ENCODE results near the gene CEACAM20. TPM values are rescaled to one million over a fixed set of nuclear protein-coding genes. Genes with fewer than 3 reads are reported as not detected.
"Not testable (repeated sequence)": the region's sequence is repeated elsewhere in the genome, so short reads cannot be mapped to it uniquely, and the experiment has no call there.

CEACAM20 gene
- total RNA-seq, 4 donors from 2014 or later: 0.48 to 0.68 TPM; not detected in 2

DNA sequence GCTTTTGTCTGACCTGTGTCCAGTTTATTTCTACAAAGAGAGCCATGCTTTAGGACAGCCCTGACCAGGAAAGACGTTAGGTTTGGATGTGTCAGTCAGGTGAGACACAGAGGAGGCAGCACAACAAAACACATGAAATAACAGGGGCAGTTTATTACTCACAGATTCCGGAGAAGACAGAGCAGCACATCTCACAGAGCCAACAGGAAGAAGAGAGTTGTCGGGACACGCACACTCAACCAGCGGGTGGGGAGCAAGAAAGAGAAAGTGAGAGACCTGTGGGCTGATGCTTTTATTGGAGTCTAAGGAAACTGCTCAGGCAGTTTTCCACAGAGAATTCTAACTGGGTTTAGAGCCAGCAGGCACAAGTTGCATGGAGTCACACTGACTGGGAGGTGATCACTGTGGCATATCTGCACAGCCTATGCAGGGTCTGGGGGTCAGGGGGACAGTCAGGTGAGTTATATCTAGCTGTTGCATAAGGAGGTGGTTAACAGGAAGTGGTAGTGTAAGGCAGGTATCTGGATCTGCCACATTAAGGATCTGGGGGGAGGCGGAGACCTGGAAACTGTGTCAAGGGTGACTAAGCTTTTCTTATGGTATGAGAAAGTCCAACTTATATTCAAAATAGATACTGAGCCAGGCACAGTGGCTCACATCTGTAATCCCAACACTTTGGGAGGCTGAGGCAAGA is 24.1 kb upstream of the CEACAM20 start:
- H3K4me3 ChIP-seq: no peak overlapping the region
- TF ChIP-seq, protein P1, sequence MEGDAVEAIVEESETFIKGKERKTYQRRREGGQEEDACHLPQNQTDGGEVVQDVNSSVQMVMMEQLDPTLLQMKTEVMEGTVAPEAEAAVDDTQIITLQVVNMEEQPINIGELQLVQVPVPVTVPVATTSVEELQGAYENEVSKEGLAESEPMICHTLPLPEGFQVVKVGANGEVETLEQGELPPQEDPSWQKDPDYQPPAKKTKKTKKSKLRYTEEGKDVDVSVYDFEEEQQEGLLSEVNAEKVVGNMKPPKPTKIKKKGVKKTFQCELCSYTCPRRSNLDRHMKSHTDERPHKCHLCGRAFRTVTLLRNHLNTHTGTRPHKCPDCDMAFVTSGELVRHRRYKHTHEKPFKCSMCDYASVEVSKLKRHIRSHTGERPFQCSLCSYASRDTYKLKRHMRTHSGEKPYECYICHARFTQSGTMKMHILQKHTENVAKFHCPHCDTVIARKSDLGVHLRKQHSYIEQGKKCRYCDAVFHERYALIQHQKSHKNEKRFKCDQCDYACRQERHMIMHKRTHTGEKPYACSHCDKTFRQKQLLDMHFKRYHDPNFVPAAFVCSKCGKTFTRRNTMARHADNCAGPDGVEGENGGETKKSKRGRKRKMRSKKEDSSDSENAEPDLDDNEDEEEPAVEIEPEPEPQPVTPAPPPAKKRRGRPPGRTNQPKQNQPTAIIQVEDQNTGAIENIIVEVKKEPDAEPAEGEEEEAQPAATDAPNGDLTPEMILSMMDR (IDR thresholded peaks at IDR 0.05): no peak
- TF ChIP-seq POLR2A (IDR thresholded peaks at IDR 0.05) (no peak), POLR2AphosphoS5 (IDR thresholded peaks at IDR 0.05) (no peak), EP300 (IDR thresholded peaks at IDR 0.05; ENCODE audit: low read depth) (no peak)
- intact Hi-C loops (cut with DNase I; ENCODE audit: low total_unique reads): no loop called here
- in situ Hi-C loops (cut with MboI; ENCODE audit: low pct_ligation_motif_present in 1 of 4, low pct_unique_long_range_greater_than_20kb in 1 of 4, low sequenced_read_pairs in 3 of 4): no loop called here
- H3K27me3 ChIP-seq: peaks cover 5% of the 10 kb centered on the region
- no peak overlapping the region for H3K27ac ChIP-seq
- peaks cover 0 to 5% (median 0%) of the 10 kb centered on the region in 4 donors for H3K4me1 ChIP-seq
- 40 to 46% methylated on average over 1 to 6 of the region's 6 CpGs for WGBS, 2 donors (ENCODE audit: low coverage in 1 of 2)
- H3K9me3 ChIP-seq: no peaks in the 10 kb centered on the region
- H3K36me3 ChIP-seq: no peaks in the 10 kb centered on the region
- DNase-seq: no peak

DNA sequence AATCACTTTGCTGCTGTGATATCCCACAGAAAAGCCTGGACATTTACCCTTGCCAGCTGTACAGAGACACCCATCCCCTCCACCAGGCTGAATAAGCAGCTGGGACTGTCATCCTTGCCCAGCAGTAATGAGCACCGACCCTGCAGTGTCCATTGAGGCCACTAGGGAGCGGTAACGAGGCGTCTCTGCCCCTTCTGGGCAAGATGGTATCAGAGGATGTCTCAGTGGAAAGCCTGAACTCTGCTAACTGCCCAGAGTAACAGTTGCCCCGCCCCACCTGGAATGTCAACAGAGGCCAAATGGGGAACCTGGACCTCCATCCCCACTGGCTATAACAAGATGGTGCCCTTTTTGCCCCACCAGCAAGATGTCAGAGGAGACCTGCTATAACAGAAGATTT is 22.8 kb upstream of the CEACAM20 start:
- intact Hi-C loops (cut with DNase I; ENCODE audit: low total_unique reads) (no loop called here), in situ Hi-C loops (cut with MboI; ENCODE audit: low pct_ligation_motif_present in 1 of 4, low pct_unique_long_range_greater_than_20kb in 1 of 4, low sequenced_read_pairs in 3 of 4) (no loop called here)
- WGBS, 2 donors (ENCODE audit: low coverage in 1 of 2): 0% methylated on average over 3 of the region's 5 CpGs; no CpG with 5 or more reads in 1 of the 2 donors
- TF ChIP-seq, protein P1 (IDR thresholded peaks at IDR 0.05): peak in 2 of 5 experiments; percentile 22 to 30
- no peak for TF ChIP-seq EP300 (IDR thresholded peaks at IDR 0.05; ENCODE audit: low read depth)
- Histone ChIP-seq H3K36me3 (no peaks in the 10 kb centered on the region), H3K4me1 (peaks cover 0 to 5% (median 0%) of the 10 kb centered on the region in 4 donors), H3K4me3 (no peak overlapping the region), H3K27ac (no peak overlapping the region), H3K9me3 (no peaks in the 10 kb centered on the region), H3K27me3 (no peaks in the 10 kb centered on the region)
- peak; percentile 26 for DNase-seq

DNA sequence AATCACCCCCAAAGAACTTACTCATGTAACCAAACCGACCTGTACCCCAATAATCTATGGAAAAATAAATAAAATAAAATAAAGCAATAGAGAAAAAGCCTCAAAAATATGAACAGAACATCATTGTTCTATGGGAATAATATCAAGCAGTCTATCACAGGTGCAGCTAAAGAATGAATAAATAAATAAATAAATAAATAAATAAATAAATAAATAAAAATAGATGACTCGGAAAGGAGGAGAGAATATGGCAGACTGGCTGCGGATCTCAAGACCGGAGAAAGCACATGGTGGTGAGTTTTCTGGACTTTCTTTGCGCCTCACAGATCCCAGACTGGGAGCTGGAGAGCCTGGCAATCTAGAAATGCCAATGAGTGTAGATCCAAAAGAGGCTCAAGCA is 22.4 kb upstream of the CEACAM20 start:
- Histone ChIP-seq H3K27me3 (no peaks in the 10 kb centered on the region), H3K9me3 (no peaks in the 10 kb centered on the region), H3K4me3 (no peak overlapping the region), H3K27ac (no peak overlapping the region), H3K4me1 (peaks cover 0 to 5% (median 0%) of the 10 kb centered on the region in 4 donors), H3K36me3 (no peaks in the 10 kb centered on the region)
- 87 to 88% methylated on average over 4 to 5 of the region's 5 CpGs for WGBS, 2 donors (ENCODE audit: low coverage in 1 of 2)
- no peak for TF ChIP-seq EP300 (IDR thresholded peaks at IDR 0.05; ENCODE audit: low read depth)
- no peak for TF ChIP-seq POLR2AphosphoS5 (IDR thresholded peaks at IDR 0.05)
- TF ChIP-seq, protein P1 (IDR thresholded peaks at IDR 0.05): no peak
- no peak for TF ChIP-seq POLR2A (IDR thresholded peaks at IDR 0.05)
- no peak for DNase-seq
- intact Hi-C loops (cut with DNase I; ENCODE audit: low total_unique reads) (no loop called here), in situ Hi-C loops (cut with MboI; ENCODE audit: low pct_ligation_motif_present in 1 of 4, low pct_unique_long_range_greater_than_20kb in 1 of 4, low sequenced_read_pairs in 3 of 4) (no loop called here)

DNA sequence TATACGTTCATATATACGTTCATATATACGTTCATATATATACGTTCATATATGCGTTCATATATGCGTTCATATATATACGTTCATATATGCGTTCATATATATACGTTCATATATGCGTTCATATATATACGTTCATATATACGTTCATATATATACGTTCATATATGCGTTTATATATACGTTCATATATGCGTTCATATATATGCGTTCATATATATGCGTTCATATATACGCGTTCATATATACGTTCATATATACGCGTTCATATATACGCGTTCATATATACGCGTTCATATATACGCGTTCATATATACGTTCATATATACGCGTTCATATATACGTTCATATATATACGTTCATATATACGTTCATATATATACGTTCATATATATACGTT is 21.5 kb upstream of the CEACAM20 start:
- H3K27ac ChIP-seq; H3K9me3 ChIP-seq; H3K36me3 ChIP-seq; H3K4me3 ChIP-seq; intact Hi-C loops (cut with DNase I; ENCODE audit: low total_unique reads); in situ Hi-C loops (cut with MboI; ENCODE audit: low pct_ligation_motif_present in 1 of 4, low pct_unique_long_range_greater_than_20kb in 1 of 4, low sequenced_read_pairs in 3 of 4); H3K4me1 ChIP-seq; DNase-seq; H3K27me3 ChIP-seq: not testable (repeated sequence)
- 89 to 94% methylated on average over 37 of the region's 37 CpGs for WGBS, 2 donors (ENCODE audit: low coverage in 1 of 2)

DNA sequence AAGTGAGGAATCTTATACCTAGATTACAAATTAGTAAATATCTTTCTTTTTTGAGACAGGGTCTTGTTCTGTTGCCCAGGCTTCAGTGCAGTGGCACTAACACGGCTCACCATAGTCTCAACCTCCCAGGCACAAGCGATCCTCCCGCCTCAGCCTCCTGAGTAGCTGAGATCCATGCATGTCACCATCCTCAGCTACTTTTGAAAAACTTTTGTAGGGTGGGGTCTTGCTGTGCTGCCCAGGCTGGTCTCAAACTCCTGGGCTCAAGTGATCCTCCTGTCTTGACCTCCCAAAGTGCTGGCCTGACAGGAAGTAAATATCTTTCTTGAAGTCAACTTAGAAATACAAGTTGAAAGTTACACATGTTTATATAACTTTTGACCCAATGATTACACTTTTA is 20.0 kb upstream of the CEACAM20 start:
- in situ Hi-C loops (cut with MboI; ENCODE audit: low pct_ligation_motif_present in 1 of 4, low pct_unique_long_range_greater_than_20kb in 1 of 4, low sequenced_read_pairs in 3 of 4): no loop called here
- Histone ChIP-seq H3K36me3 (no peaks in the 10 kb centered on the region), H3K9me3 (no peaks in the 10 kb centered on the region), H3K4me1 (peaks cover 0 to 5% (median 0%) of the 10 kb centered on the region in 4 donors), H3K27ac (no peak overlapping the region), H3K27me3 (no peaks in the 10 kb centered on the region), H3K4me3 (no peak overlapping the region)
- intact Hi-C loops (cut with DNase I; ENCODE audit: low total_unique reads): no loop called here
- no peak for DNase-seq
- TF ChIP-seq POLR2AphosphoS5 (IDR thresholded peaks at IDR 0.05) (no peak), EP300 (IDR thresholded peaks at IDR 0.05; ENCODE audit: low read depth) (no peak), POLR2A (IDR thresholded peaks at IDR 0.05) (no peak)
- TF ChIP-seq, protein P1 (IDR thresholded peaks at IDR 0.05): no peak
- WGBS, 2 donors (ENCODE audit: low coverage in 1 of 2): 96 to 100% methylated on average over 2 to 3 of the region's 3 CpGs
